PC-9 (cell line): Measurements from ENCODE around the gene CCM2. TPM values are rescaled to one million over a fixed set of nuclear protein-coding genes. Genes with fewer than 3 reads are reported as not detected.

Experiments used
- BruUV-seq: library from RNA; stranded (reverse); fragments of 400-500 nt; replicated peaks from 2 replicates; lab custom pipeline; 2021; lab: Mats Ljungman, UMichigan
- CTCF ChIA-PET: fragments of 300-600 bp; sonication (Branson Sonifier 250); formaldehyde crosslinking; loops from one replicate; lab custom pipeline; 2022; ENCODE audit warnings: antibody characterized with exemption; lab: Charles Lee
- POLR2A ChIA-PET: fragments of 300-600 bp; sonication (Branson Sonifier 250); formaldehyde crosslinking; loops from one replicate; lab custom pipeline; 2022; ENCODE audit warnings: antibody characterized with exemption; ENCODE audit not compliant: unreplicated experiment; lab: Charles Lee
- DNase-seq, 2 experiments: peaks; one replicate each; pipeline versions ENCODE4 v3.0.0 to v3.0.0-alpha.2; 2015 to 2022; ENCODE audit warnings: mixed read lengths in 1 of 2
- H2AFZ ChIP-seq: fragments of 200-600 bp; sonication (generic); 2 replicates; pipeline ENCODE4 v1.8.1; 2017; ENCODE audit warnings: antibody characterized with exemption
- H3F3A ChIP-seq: fragments of 200-600 bp; sonication (generic); 2 replicates; pipeline ENCODE4 v1.8.1; 2017; ENCODE audit warnings: antibody characterized with exemption, mild to moderate bottlenecking, low read depth; ENCODE audit not compliant: insufficient read depth
- H3K27ac ChIP-seq: fragments of 200-600 bp; sonication (generic); 2 replicates; pipeline ENCODE4 v1.6.1; 2016; ENCODE audit warnings: mixed run types
- H3K27me3 ChIP-seq: fragments of 200-600 bp; sonication (generic); 2 replicates; pipeline ENCODE4 v1.6.1; 2016; ENCODE audit warnings: low read depth, mixed run types; ENCODE audit not compliant: insufficient read depth
- H3K36me3 ChIP-seq: fragments of 200-600 bp; sonication (generic); 2 replicates; pipeline ENCODE4 v1.6.1; 2016; ENCODE audit warnings: low read depth, mixed run types
- H3K4me1 ChIP-seq: fragments of 200-600 bp; sonication (generic); replicated peaks from 2 replicates; pipeline ENCODE4 v1.6.1; 2016; ENCODE audit warnings: mixed run types; ENCODE audit not compliant: insufficient read depth
- H3K4me2 ChIP-seq: fragments of 200-600 bp; sonication (generic); 2 replicates; pipeline ENCODE4 v1.6.1; 2017; ENCODE audit warnings: mixed run types
- H3K4me3 ChIP-seq: fragments of 200-600 bp; sonication (generic); 2 replicates; pipeline ENCODE4 v1.6.1; 2016; ENCODE audit warnings: mixed run types
- H3K79me2 ChIP-seq: fragments of 200-600 bp; sonication (generic); 2 replicates; pipeline ENCODE4 v1.6.1; 2017; ENCODE audit warnings: low read depth, mixed run types
- H3K9me2 ChIP-seq: fragments of 200-600 bp; sonication (generic); 2 replicates; pipeline ENCODE4 v1.8.1; 2017; ENCODE audit warnings: mild to moderate bottlenecking; ENCODE audit not compliant: insufficient read depth
- H3K9me3 ChIP-seq: fragments of 200-600 bp; sonication (generic); 2 replicates; pipeline ENCODE4 v1.8.1; 2016; ENCODE audit warnings: low read depth; ENCODE audit not compliant: insufficient read depth
- H4K20me1 ChIP-seq: fragments of 200-600 bp; sonication (generic); 2 replicates; pipeline ENCODE4 v1.8.1; 2017; ENCODE audit not compliant: insufficient read depth
- EZH2 ChIP-seq: fragments of 200-600 bp; sonication (generic); IDR thresholded peaks from 2 replicates; pipeline ENCODE4 v1.8.0; 2017; ENCODE audit warnings: antibody characterized with exemption, low read depth
- intact Hi-C: fragments of 100-400 bp; cut with micrococcal nuclease; formaldehyde crosslinking; loops from one replicate; pipeline ENCODE4 v1.10.0; 2022; ENCODE audit not compliant: unreplicated experiment
- total RNA-seq: library from RNA; stranded (reverse); gene quantifications from 2 replicates; pipeline ENCODE4 v1.2.3, GENCODE V29; 2021
- TF ChIP-seq, protein P1 (sequence below): fragments of 200-600 bp; sonication (generic); conservative IDR thresholded peaks from 2 replicates; pipeline ENCODE4 v1.6.1; 2017; ENCODE audit warnings: mixed run types, antibody characterized with exemption, mild to moderate bottlenecking, moderate library complexity

Gene CCM2
- total RNA-seq, 1 experiment from 2014 or later: 54.2 TPM

GRCh38 chr7:44983742-44984477, 16.1 kb upstream of the CCM2 start:
- POLR2A ChIA-PET: interaction anchor here (0.6 kb wide), 2 partner anchors 16 to 45 kb away, joined by 5 to 14 read pairs; no protein-coding TSS in a partner anchor
- CTCF ChIA-PET: no interaction called here
- intact Hi-C loops: loop anchor here (10.0 kb wide), 2 partner anchors 129 to 399 kb away; partner anchors contain the start of gene TMED4
- peaks cover 84% of the 10 kb centered on the region for H3F3A ChIP-seq
- peaks cover 32% of the 10 kb centered on the region for H4K20me1 ChIP-seq
- H3K79me2 ChIP-seq: peaks cover 49% of the 10 kb centered on the region
- H3K9me2 ChIP-seq: no peaks in the 10 kb centered on the region
- no peak for TF ChIP-seq EZH2
- TF ChIP-seq, protein P1, sequence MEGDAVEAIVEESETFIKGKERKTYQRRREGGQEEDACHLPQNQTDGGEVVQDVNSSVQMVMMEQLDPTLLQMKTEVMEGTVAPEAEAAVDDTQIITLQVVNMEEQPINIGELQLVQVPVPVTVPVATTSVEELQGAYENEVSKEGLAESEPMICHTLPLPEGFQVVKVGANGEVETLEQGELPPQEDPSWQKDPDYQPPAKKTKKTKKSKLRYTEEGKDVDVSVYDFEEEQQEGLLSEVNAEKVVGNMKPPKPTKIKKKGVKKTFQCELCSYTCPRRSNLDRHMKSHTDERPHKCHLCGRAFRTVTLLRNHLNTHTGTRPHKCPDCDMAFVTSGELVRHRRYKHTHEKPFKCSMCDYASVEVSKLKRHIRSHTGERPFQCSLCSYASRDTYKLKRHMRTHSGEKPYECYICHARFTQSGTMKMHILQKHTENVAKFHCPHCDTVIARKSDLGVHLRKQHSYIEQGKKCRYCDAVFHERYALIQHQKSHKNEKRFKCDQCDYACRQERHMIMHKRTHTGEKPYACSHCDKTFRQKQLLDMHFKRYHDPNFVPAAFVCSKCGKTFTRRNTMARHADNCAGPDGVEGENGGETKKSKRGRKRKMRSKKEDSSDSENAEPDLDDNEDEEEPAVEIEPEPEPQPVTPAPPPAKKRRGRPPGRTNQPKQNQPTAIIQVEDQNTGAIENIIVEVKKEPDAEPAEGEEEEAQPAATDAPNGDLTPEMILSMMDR: no peak
- H3K4me3 ChIP-seq: peak overlapping the region; percentile 95
- H3K36me3 ChIP-seq: peaks cover 39% of the 10 kb centered on the region
- DNase-seq: no peak
- H2AFZ ChIP-seq: no peak overlapping the region
- peak overlapping the region; percentile 87; the same call in 1 of the 2 replicates for H3K27ac ChIP-seq
- H3K27me3 ChIP-seq: no peaks in the 10 kb centered on the region
- no TSS peak for BruUV-seq
- H3K4me1 ChIP-seq: peaks cover 25% of the 10 kb centered on the region
- H3K4me2 ChIP-seq: peak overlapping the region; percentile 98
- no peaks in the 10 kb centered on the region for H3K9me3 ChIP-seq

- Histone ChIP-seq H3K4me1 (peaks cover 25% of the 10 kb centered on the region), H3K36me3 (peaks cover 39% of the 10 kb centered on the region), H3K4me2 (peak overlapping the region; percentile 98), H3K27ac (peak overlapping the region; percentile 87), H3K27me3 (no peaks in the 10 kb centered on the region), H3K9me3 (no peaks in the 10 kb centered on the region), H3F3A (peaks cover 81% of the 10 kb centered on the region), H3K9me2 (no peaks in the 10 kb centered on the region), H3K79me2 (peaks cover 49% of the 10 kb centered on the region), H3K4me3 (peak overlapping the region; percentile 95), H2AFZ (no peak overlapping the region), H4K20me1 (peaks cover 32% of the 10 kb centered on the region)
- BruUV-seq: no TSS peak
- ChIA-PET CTCF (no interaction called here), POLR2A (no interaction called here)
- no peak for DNase-seq
- intact Hi-C loops: loop anchor here (10.0 kb wide), 2 partner anchors 130 to 400 kb away; partner anchors contain the start of gene TMED4
- no peak for TF ChIP-seq EZH2
- TF ChIP-seq, protein P1: no peak
Observed at GRCh38 chr7:44984478-44984758, 15.6 kb upstream of the CCM2 start.

- H3K79me2 ChIP-seq: peaks cover 49% of the 10 kb centered on the region
- CTCF ChIA-PET: interaction anchor here (0.6 kb wide), 1 partner anchor 12 kb away, joined by 3 read pairs; no protein-coding TSS in a partner anchor
- no peak overlapping the region for H2AFZ ChIP-seq
- H3K4me1 ChIP-seq: peaks cover 25% of the 10 kb centered on the region
- H3K9me2 ChIP-seq: no peaks in the 10 kb centered on the region
- peak overlapping the region; percentile 87 for H3K27ac ChIP-seq
- H3F3A ChIP-seq: peaks cover 73% of the 10 kb centered on the region
- POLR2A ChIA-PET: interaction anchor here (0.6 to 0.8 kb wide), 4 partner anchors 11 to 138 kb away, joined by 3 to 5 read pairs (median 3); partner anchors contain the start of gene CCM2
- H4K20me1 ChIP-seq: peaks cover 32% of the 10 kb centered on the region
- H3K4me3 ChIP-seq: peak overlapping the region; percentile 95
- intact Hi-C loops: loop anchor here (10.0 kb wide), 2 partner anchors 130 to 400 kb away; partner anchors contain the start of gene TMED4
- peak overlapping the region; percentile 98 for H3K4me2 ChIP-seq
- TSS peak; percentile 62 for BruUV-seq
- H3K9me3 ChIP-seq: no peaks in the 10 kb centered on the region
- peaks cover 39% of the 10 kb centered on the region for H3K36me3 ChIP-seq
- H3K27me3 ChIP-seq: no peaks in the 10 kb centered on the region
- TF ChIP-seq EZH2: no peak
- TF ChIP-seq, protein P1: no peak
- DNase-seq: peak in 1 of 2 experiments; percentile 23
Observed at GRCh38 chr7:44985033-44985695, 14.8 kb upstream of the CCM2 start.
